Measurements from ENCODE around the gene PTPRG. TPM values are rescaled to one million over a fixed set of nuclear protein-coding genes. Genes with fewer than 3 reads are reported as not detected.

PTPRG gene
- total RNA-seq, 2 experiments from 2014 or later: 0.13 to 0.70 TPM

GRCh38 chr3:62143843-62144450 is 582.6 kb downstream of the PTPRG start:
- H4K20me1 ChIP-seq (ENCODE audit: insufficient read depth, low read length): no peaks in the 10 kb centered on the region
- no peaks in the 10 kb centered on the region for H3K4me1 ChIP-seq (ENCODE audit: insufficient read depth, low read length, poor library complexity, severe bottlenecking)
- CTCF ChIA-PET (ENCODE audit: unreplicated experiment): no interaction called here
- H3K27ac ChIP-seq (ENCODE audit: low read depth, low read length, poor library complexity, severe bottlenecking): no peak overlapping the region
- H3K9me3 ChIP-seq (ENCODE audit: low read length): no peaks in the 10 kb centered on the region
- H3K4me2 ChIP-seq (ENCODE audit: low read length): no peak overlapping the region
- no peak for DNase-seq (ENCODE audit: low spot score)
- POLR2A ChIA-PET: interaction anchor here (1.1 kb wide), 1 partner anchor 13 kb away, joined by 3 read pairs; no protein-coding TSS in a partner anchor
- no peaks in the 10 kb centered on the region for H3K9me2 ChIP-seq (ENCODE audit: insufficient read depth, low read length)
- BruUV-seq (replicated peaks): no TSS peak
- intact Hi-C loops (cut with micrococcal nuclease; ENCODE audit: unreplicated experiment): no loop called here
- H3K79me2 ChIP-seq (ENCODE audit: insufficient read depth, low read depth, low read length): no peaks in the 10 kb centered on the region
- H3K4me3 ChIP-seq (ENCODE audit: low read depth, low read length, poor library complexity, severe bottlenecking): no peak overlapping the region
- H2AFZ ChIP-seq (ENCODE audit: low read length): no peak overlapping the region
- H3K36me3 ChIP-seq (ENCODE audit: insufficient read depth, low read length): no peaks in the 10 kb centered on the region
- TF ChIP-seq EZH2phosphoT487 (IDR thresholded peaks at IDR 0.05; ENCODE audit: borderline replicate concordance, low read depth, low read length): no peak
- TF ChIP-seq, protein P1, sequence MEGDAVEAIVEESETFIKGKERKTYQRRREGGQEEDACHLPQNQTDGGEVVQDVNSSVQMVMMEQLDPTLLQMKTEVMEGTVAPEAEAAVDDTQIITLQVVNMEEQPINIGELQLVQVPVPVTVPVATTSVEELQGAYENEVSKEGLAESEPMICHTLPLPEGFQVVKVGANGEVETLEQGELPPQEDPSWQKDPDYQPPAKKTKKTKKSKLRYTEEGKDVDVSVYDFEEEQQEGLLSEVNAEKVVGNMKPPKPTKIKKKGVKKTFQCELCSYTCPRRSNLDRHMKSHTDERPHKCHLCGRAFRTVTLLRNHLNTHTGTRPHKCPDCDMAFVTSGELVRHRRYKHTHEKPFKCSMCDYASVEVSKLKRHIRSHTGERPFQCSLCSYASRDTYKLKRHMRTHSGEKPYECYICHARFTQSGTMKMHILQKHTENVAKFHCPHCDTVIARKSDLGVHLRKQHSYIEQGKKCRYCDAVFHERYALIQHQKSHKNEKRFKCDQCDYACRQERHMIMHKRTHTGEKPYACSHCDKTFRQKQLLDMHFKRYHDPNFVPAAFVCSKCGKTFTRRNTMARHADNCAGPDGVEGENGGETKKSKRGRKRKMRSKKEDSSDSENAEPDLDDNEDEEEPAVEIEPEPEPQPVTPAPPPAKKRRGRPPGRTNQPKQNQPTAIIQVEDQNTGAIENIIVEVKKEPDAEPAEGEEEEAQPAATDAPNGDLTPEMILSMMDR (conservative IDR thresholded peaks at IDR 0.05; ENCODE audit: low read length): no peak

GRCh38 chr3:62144482-62144881 is 583.1 kb downstream of the PTPRG start:
- BruUV-seq (replicated peaks): no TSS peak
- CTCF ChIA-PET (ENCODE audit: unreplicated experiment): no interaction called here
- no peaks in the 10 kb centered on the region for H3K36me3 ChIP-seq (ENCODE audit: insufficient read depth, low read length)
- H3K4me1 ChIP-seq (ENCODE audit: insufficient read depth, low read length, poor library complexity, severe bottlenecking): no peaks in the 10 kb centered on the region
- no peak overlapping the region for H3K4me3 ChIP-seq (ENCODE audit: low read depth, low read length, poor library complexity, severe bottlenecking)
- TF ChIP-seq EZH2phosphoT487 (IDR thresholded peaks at IDR 0.05; ENCODE audit: borderline replicate concordance, low read depth, low read length): no peak
- TF ChIP-seq, protein P1 (conservative IDR thresholded peaks at IDR 0.05; ENCODE audit: low read length): no peak
- no peak overlapping the region for H3K27ac ChIP-seq (ENCODE audit: low read depth, low read length, poor library complexity, severe bottlenecking)
- no peak overlapping the region for H2AFZ ChIP-seq (ENCODE audit: low read length)
- POLR2A ChIA-PET: interaction anchor here (1.1 kb wide), 1 partner anchor 13 kb away, joined by 3 read pairs; no protein-coding TSS in a partner anchor
- no peaks in the 10 kb centered on the region for H3K9me3 ChIP-seq (ENCODE audit: low read length)
- H4K20me1 ChIP-seq (ENCODE audit: insufficient read depth, low read length): no peaks in the 10 kb centered on the region
- intact Hi-C loops (cut with micrococcal nuclease; ENCODE audit: unreplicated experiment): no loop called here
- no peak for DNase-seq (ENCODE audit: low spot score)
- H3K9me2 ChIP-seq (ENCODE audit: insufficient read depth, low read length): no peaks in the 10 kb centered on the region
- no peaks in the 10 kb centered on the region for H3K79me2 ChIP-seq (ENCODE audit: insufficient read depth, low read depth, low read length)
- H3K4me2 ChIP-seq (ENCODE audit: low read length): no peak overlapping the region

DNA sequence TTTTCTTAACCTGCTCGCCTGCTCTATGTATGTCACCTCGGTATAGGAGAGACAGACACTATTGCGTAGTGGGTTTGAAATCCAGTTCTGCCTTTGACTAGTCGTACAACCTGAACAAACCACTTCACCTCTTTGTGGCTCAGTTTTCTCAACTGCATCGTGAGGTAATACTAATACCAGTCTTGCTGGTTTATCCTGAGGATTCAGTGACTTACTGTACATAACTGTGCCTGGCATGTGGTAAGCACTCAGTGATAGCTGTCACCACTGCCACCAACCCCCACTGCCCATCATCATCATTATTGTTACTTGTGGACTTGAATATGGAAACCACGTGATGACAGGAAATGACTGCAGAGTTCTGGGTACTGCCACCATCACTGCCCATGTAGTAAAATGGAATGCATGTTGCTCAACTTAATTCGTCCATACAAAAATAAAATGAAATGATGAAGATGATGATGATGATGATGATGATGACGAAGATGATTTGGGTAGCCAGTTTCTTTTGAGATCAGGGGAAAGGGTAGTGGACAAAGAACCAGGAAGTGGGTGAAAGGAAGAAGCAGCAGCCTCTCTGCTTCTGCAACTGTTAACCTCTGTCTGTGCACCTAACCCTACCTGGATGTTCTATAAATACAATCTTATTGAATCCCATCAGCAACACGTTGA is 583.9 kb downstream of the PTPRG start:
- intact Hi-C loops (cut with micrococcal nuclease; ENCODE audit: unreplicated experiment): no loop called here
- Histone ChIP-seq H3K36me3 (ENCODE audit: insufficient read depth, low read length) (no peaks in the 10 kb centered on the region), H3K79me2 (ENCODE audit: insufficient read depth, low read depth, low read length) (no peaks in the 10 kb centered on the region), H3K4me1 (ENCODE audit: insufficient read depth, low read length, poor library complexity, severe bottlenecking) (no peaks in the 10 kb centered on the region), H3K4me2 (ENCODE audit: low read length) (no peak overlapping the region), H3K27ac (ENCODE audit: low read depth, low read length, poor library complexity, severe bottlenecking) (no peak overlapping the region), H3K4me3 (ENCODE audit: low read depth, low read length, poor library complexity, severe bottlenecking) (no peak overlapping the region), H4K20me1 (ENCODE audit: insufficient read depth, low read length) (no peaks in the 10 kb centered on the region), H2AFZ (ENCODE audit: low read length) (no peak overlapping the region), H3K9me2 (ENCODE audit: insufficient read depth, low read length) (no peaks in the 10 kb centered on the region), H3K9me3 (ENCODE audit: low read length) (no peaks in the 10 kb centered on the region)
- no peak for TF ChIP-seq EZH2phosphoT487 (IDR thresholded peaks at IDR 0.05; ENCODE audit: borderline replicate concordance, low read depth, low read length)
- TF ChIP-seq, protein P1 (conservative IDR thresholded peaks at IDR 0.05; ENCODE audit: low read length): no peak
- CTCF ChIA-PET (ENCODE audit: unreplicated experiment): no interaction called here
- no TSS peak for BruUV-seq (replicated peaks)
- POLR2A ChIA-PET: no interaction called here
- DNase-seq (ENCODE audit: low spot score): no peak
